Heart left ventricle (tissue), 13 donors: ENCODE data around the gene HERC2.

Experiments used
- CTCF ChIP-seq, 12 donors: fragments of 200-600 bp; sonication (generic) in 4 of 12; IDR thresholded peaks; one replicate each; pipeline versions ENCODE4 v1.5.0 to v1.8.0; 2018 to 2022; ENCODE audit warnings: antibody characterized with exemption in 12 of 12, mild to moderate bottlenecking in 5 of 12
- POLR2A ChIP-seq, 2 donors: fragments of 450-650 bp; IDR thresholded peaks; one replicate each; pipeline ENCODE4 v1.6.1; 2017; ENCODE audit warnings: antibody characterized with exemption in 2 of 2, mild to moderate bottlenecking in 2 of 2, moderate library complexity in 2 of 2
- donor health status: ischemic (EF 13 %, LVEDD 7.1; RV severe dilation, severe dysfunction).
- donor health status: DM: no; HTN: yes; CAD: no.
- donor health status: DM: no; HTN: no; CAD: no.
- donor health status: ischemic (EF 25% LVEDD 6.9; RV normal size, moderate dysfunction).
- donor health status: ischemic (EF 25% LVEDD 5.7; RV mildly dilated, moderate dysfunction).
- donor health status: ischemic (EF 35%, LVEDD 5.7; RV mildly dilated, moderate dysfunction).
- donor health status: nonischemic (EF 11% LVEDD 7.7; RV severe dilation, severe dysfunction).
- donor health status: DM: yes; HTN: yes; CAD: no.
- donor health status: PGD.
- donor health status: ischemic (EF 29% LVEDD 5.4; RV normal size, mild dysfunction).
- donor health status: nonischemic (EF 23%, LVEDD 6.1; RV moderate dilation, normal function).

- TF ChIP-seq CTCF (IDR thresholded peaks at IDR 0.05) (no peak), POLR2A (IDR thresholded peaks at IDR 0.05) (no peak)
Observed at GRCh38 chr15:28117432-28117990, 204.5 kb downstream of the HERC2 start.
